ENCODE results near the gene TANC1. TPM values are rescaled to one million over a fixed set of nuclear protein-coding genes. Genes with fewer than 3 reads are reported as not detected.

Gene TANC1
- polyA plus RNA-seq, 1 donor (not counting 4 experiments of a cell fraction or from before 2014, with no cell fraction given), result 33.5 TPM

DNA sequence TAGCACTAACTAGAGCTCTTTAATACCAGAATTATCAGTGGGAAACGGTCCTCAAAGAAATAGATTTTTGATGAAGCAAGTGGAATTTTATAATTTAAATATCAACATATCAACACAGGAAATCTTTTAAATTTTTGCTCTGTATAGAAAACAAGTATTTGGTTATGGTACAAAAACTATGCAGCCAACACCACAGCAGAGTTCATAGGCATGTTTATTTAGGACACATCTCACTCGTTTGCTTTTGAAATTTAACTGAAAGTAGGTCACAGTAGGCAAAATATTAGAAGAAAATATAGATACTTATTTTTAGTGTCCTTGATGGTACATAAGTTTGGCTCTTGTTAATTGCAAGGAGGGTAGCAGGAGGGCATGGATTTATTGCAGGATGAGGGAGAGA lies 34.3 kb upstream of the TANC1 start:
- dilution Hi-C loops (cut with MboI; ENCODE audit: extremely low pct_ligation_motif_present, low sequenced_read_pairs), result no loop called here
- no peaks in the 10 kb centered on the region for H3K27me3 ChIP-seq (ENCODE audit: control insufficient read depth, extremely low read depth, insufficient read depth, low read length)
- no peak overlapping the region for H3K4me3 ChIP-seq (ENCODE audit: control insufficient read depth in 2 of 3, extremely low read depth in 1 of 3, insufficient read depth in 2 of 3, low read depth in 1 of 3, low read length in 3 of 3)

DNA sequence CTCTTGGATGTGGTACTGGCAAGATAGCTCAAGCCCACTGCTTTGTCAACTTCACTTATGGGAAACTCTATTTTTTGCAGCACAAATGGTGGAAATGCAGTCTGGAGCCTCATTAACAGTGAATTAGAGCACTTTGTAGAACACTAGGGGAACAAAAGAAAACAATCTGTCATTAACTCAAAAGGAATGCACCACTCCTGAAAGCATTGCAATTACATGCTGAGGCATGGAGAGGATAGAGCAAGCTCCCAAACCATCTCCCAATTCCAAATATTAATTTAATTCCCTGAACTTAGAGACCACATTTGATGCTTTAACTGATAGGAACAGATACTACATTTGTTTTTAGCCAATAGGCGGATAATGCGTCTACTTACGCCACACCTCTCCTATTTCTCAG lies 32.8 kb upstream of the TANC1 start:
- no peak overlapping the region for H3K9ac ChIP-seq (ENCODE audit: control insufficient read depth, extremely low read depth, insufficient read depth, low read length)
- H3K27ac ChIP-seq (ENCODE audit: control insufficient read depth, insufficient read depth, low read length), result no peak overlapping the region
- H3K36me3 ChIP-seq (ENCODE audit: control insufficient read depth in 2 of 2, extremely low read depth in 1 of 2, insufficient read depth in 2 of 2, low read length in 2 of 2), result no peaks in the 10 kb centered on the region
- DNase-seq (ENCODE audit: low read depth, low spot score) (no peak), FAIRE-seq (no peak)
- H3K27me3 ChIP-seq (ENCODE audit: control insufficient read depth, extremely low read depth, insufficient read depth, low read length), result no peaks in the 10 kb centered on the region
- TF ChIP-seq, protein P1, sequence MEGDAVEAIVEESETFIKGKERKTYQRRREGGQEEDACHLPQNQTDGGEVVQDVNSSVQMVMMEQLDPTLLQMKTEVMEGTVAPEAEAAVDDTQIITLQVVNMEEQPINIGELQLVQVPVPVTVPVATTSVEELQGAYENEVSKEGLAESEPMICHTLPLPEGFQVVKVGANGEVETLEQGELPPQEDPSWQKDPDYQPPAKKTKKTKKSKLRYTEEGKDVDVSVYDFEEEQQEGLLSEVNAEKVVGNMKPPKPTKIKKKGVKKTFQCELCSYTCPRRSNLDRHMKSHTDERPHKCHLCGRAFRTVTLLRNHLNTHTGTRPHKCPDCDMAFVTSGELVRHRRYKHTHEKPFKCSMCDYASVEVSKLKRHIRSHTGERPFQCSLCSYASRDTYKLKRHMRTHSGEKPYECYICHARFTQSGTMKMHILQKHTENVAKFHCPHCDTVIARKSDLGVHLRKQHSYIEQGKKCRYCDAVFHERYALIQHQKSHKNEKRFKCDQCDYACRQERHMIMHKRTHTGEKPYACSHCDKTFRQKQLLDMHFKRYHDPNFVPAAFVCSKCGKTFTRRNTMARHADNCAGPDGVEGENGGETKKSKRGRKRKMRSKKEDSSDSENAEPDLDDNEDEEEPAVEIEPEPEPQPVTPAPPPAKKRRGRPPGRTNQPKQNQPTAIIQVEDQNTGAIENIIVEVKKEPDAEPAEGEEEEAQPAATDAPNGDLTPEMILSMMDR (optimal IDR thresholded peaks at IDR 0.05 in 1 of 3, IDR thresholded peaks at IDR 0.05 in 1 of 3, conservative IDR thresholded peaks at IDR 0.05 in 1 of 3; ENCODE audit: extremely low read depth in 1 of 3, insufficient read depth in 2 of 3, low read length in 3 of 3), result no peak
- no peak for TF ChIP-seq EZH2 (IDR thresholded peaks at IDR 0.05; ENCODE audit: low read length)
- H3K4me1 ChIP-seq (ENCODE audit: control insufficient read depth, extremely low read depth, insufficient read depth, low read length), result peaks cover 19% of the 10 kb centered on the region
- H2AFZ ChIP-seq (ENCODE audit: control insufficient read depth, low read length), result no peak overlapping the region
- H3K9me1 ChIP-seq (ENCODE audit: control insufficient read depth, extremely low read depth, insufficient read depth, low read length), result no peaks in the 10 kb centered on the region
- H3K4me3 ChIP-seq (ENCODE audit: control insufficient read depth in 2 of 3, extremely low read depth in 1 of 3, insufficient read depth in 2 of 3, low read depth in 1 of 3, low read length in 3 of 3), result no peak overlapping the region
- H3K9me3 ChIP-seq (ENCODE audit: control insufficient read depth, low read depth, low read length), result no peaks in the 10 kb centered on the region
- H3K79me2 ChIP-seq (ENCODE audit: control insufficient read depth, insufficient read depth, low read length), result no peaks in the 10 kb centered on the region
- dilution Hi-C loops (cut with MboI; ENCODE audit: extremely low pct_ligation_motif_present, low sequenced_read_pairs), result no loop called here
- H3K4me2 ChIP-seq (ENCODE audit: control insufficient read depth, extremely low read depth, insufficient read depth, low read depth, low read length), result peak overlapping the region; percentile 57
- H4K20me1 ChIP-seq (ENCODE audit: control insufficient read depth, extremely low read depth, insufficient read depth, low read length), result no peaks in the 10 kb centered on the region

More for the DNA sequence above, 34.3 kb upstream of the TANC1 start:
- no peaks in the 10 kb centered on the region for H3K9me1 ChIP-seq (ENCODE audit: control insufficient read depth, extremely low read depth, insufficient read depth, low read length)
- FAIRE-seq, result no peak
- no peak overlapping the region for H3K4me2 ChIP-seq (ENCODE audit: control insufficient read depth, extremely low read depth, insufficient read depth, low read depth, low read length)
- no peak for DNase-seq (ENCODE audit: low read depth, low spot score)
- H3K9ac ChIP-seq (ENCODE audit: control insufficient read depth, extremely low read depth, insufficient read depth, low read length), result no peak overlapping the region
- no peak overlapping the region for H3K27ac ChIP-seq (ENCODE audit: control insufficient read depth, insufficient read depth, low read length)
- no peaks in the 10 kb centered on the region for H3K79me2 ChIP-seq (ENCODE audit: control insufficient read depth, insufficient read depth, low read length)
- H3K4me1 ChIP-seq (ENCODE audit: control insufficient read depth, extremely low read depth, insufficient read depth, low read length), result peaks cover 21% of the 10 kb centered on the region
- no peak overlapping the region for H2AFZ ChIP-seq (ENCODE audit: control insufficient read depth, low read length)
- H3K9me3 ChIP-seq (ENCODE audit: control insufficient read depth, low read depth, low read length), result no peaks in the 10 kb centered on the region
- H4K20me1 ChIP-seq (ENCODE audit: control insufficient read depth, extremely low read depth, insufficient read depth, low read length), result no peaks in the 10 kb centered on the region
- no peak for TF ChIP-seq EZH2 (IDR thresholded peaks at IDR 0.05; ENCODE audit: low read length)
- TF ChIP-seq, protein P1 (optimal IDR thresholded peaks at IDR 0.05 in 1 of 3, IDR thresholded peaks at IDR 0.05 in 1 of 3, conservative IDR thresholded peaks at IDR 0.05 in 1 of 3; ENCODE audit: extremely low read depth in 1 of 3, insufficient read depth in 2 of 3, low read length in 3 of 3), result no peak
- H3K36me3 ChIP-seq (ENCODE audit: control insufficient read depth in 2 of 2, extremely low read depth in 1 of 2, insufficient read depth in 2 of 2, low read length in 2 of 2), result no peaks in the 10 kb centered on the region
